ENCODE data around the gene OS9.

The OS9 gene

GRCh38 chr12:57744777-57745484 lies 51.0 kb downstream of the OS9 start, which contains the start of gene TSPAN31 (continued):
- TF ChIP-seq ZBTB10 (tag by site-specific recombination; IDR thresholded peaks at IDR 0.05) (peak; percentile 97), ZBTB7A (tag by site-specific recombination; IDR thresholded peaks at IDR 0.05; ENCODE audit: low read depth) (peak; percentile 79; the same call in 1 of the 2 replicates), OVOL3 (tag by site-specific recombination; IDR thresholded peaks at IDR 0.05) (no peak), ZNF423 (tag by site-specific recombination; IDR thresholded peaks at IDR 0.05) (0 out of 2 replicates have a peak, but pooled peaks have one; percentile 28), ZNF626 (tag by site-specific recombination; IDR thresholded peaks at IDR 0.05) (no peak), KLF17 (tag by site-specific recombination; IDR thresholded peaks at IDR 0.05) (0 out of 2 replicates have a peak, but pooled peaks have one; percentile 13), ZSCAN30 (tag by site-specific recombination; IDR thresholded peaks at IDR 0.05) (peak; percentile 11), ZSCAN5A (tag by site-specific recombination; IDR thresholded peaks at IDR 0.05) (no peak), ZNF645 (tag by site-specific recombination; IDR thresholded peaks at IDR 0.05) (no peak), ZNF704 (tag by site-specific recombination; IDR thresholded peaks at IDR 0.05) (no peak), ZNF621 (tag by site-specific recombination; IDR thresholded peaks at IDR 0.05) (no peak), SP2 (tag by site-specific recombination; IDR thresholded peaks at IDR 0.05) (peak; percentile 93), ZBTB20 (tag by site-specific recombination; IDR thresholded peaks at IDR 0.05) (peak; percentile 43), ZBTB6 (tag by site-specific recombination; IDR thresholded peaks at IDR 0.05) (no peak), PRDM10 (tag by site-specific recombination; IDR thresholded peaks at IDR 0.05) (no peak; the same call in none of the 2 replicates), ZFHX2 (tag by site-specific recombination; conservative IDR thresholded peaks at IDR 0.05) (peak; percentile 84), ZNF518A (tag by site-specific recombination; conservative IDR thresholded peaks at IDR 0.05; ENCODE audit: low read depth) (peak; percentile 95), ZNF501 (tag by site-specific recombination; IDR thresholded peaks at IDR 0.05) (peak; percentile 22; the same call in 1 of the 2 replicates)

Data from HEK293 (cell line).